Adipocyte (in vitro differentiated cells): ENCODE results near the gene MAP3K19.

Source experiments
- DNase-seq: peaks from one replicate; pipeline ENCODE4 v3.0.0-alpha.2; 2015; ENCODE audit warnings: low read depth
- H3K27me3 ChIP-seq: replicated peaks from 2 replicates; pipeline ENCODE4 v1.7.0; 2013; ENCODE audit warnings: mild to moderate bottlenecking, low read length, moderate library complexity; ENCODE audit not compliant: control insufficient read depth, insufficient read depth
- H3K36me3 ChIP-seq: 2 replicates; pipeline ENCODE4 v1.7.0; 2013; ENCODE audit warnings: low read length, mild to moderate bottlenecking, moderate library complexity; ENCODE audit not compliant: control insufficient read depth, insufficient read depth, severe bottlenecking
- H3K4me1 ChIP-seq: 2 replicates; pipeline ENCODE4 v1.7.0; 2013; ENCODE audit warnings: mild to moderate bottlenecking, low read length, moderate library complexity; ENCODE audit not compliant: control insufficient read depth, insufficient read depth
- H3K4me3 ChIP-seq: 2 replicates; pipeline ENCODE4 v1.7.0; 2013; ENCODE audit warnings: mild to moderate bottlenecking, low read length, moderate library complexity
- H3K9ac ChIP-seq: 2 replicates; pipeline ENCODE4 v1.7.0; 2013; ENCODE audit warnings: mild to moderate bottlenecking, low read length, moderate library complexity
- H3K9me3 ChIP-seq: 2 replicates; pipeline ENCODE4 v1.7.0; 2013; ENCODE audit warnings: mild to moderate bottlenecking, low read length, moderate library complexity; ENCODE audit not compliant: control insufficient read depth

MAP3K19 gene

GRCh38 chr2:135074216-135074615 is 27.0 kb upstream of the MAP3K19 start:
- Histone ChIP-seq H3K9me3 (peaks cover 15% of the 10 kb centered on the region), H3K36me3 (peaks cover 11% of the 10 kb centered on the region), H3K4me3 (no peak overlapping the region), H3K4me1 (peaks cover 10% of the 10 kb centered on the region), H3K27me3 (no peaks in the 10 kb centered on the region), H3K9ac (no peak overlapping the region)
- no peak for DNase-seq

GRCh38 chr2:135072125-135072997 is 25.1 kb upstream of the MAP3K19 start:
- no peak for DNase-seq

GRCh38 chr2:135066710-135067109 is 19.5 kb upstream of the MAP3K19 start:
- no peak for DNase-seq
- Histone ChIP-seq H3K9ac (no peak overlapping the region), H3K4me1 (peaks cover 37% of the 10 kb centered on the region), H3K36me3 (peaks cover 17% of the 10 kb centered on the region), H3K9me3 (peaks cover 3% of the 10 kb centered on the region), H3K27me3 (no peaks in the 10 kb centered on the region), H3K4me3 (peak overlapping the region; percentile 29)

More at GRCh38 chr2:135072125-135072997, 25.1 kb upstream of the MAP3K19 start:
- H3K9ac ChIP-seq, result no peak overlapping the region
- peaks cover 15% of the 10 kb centered on the region for H3K9me3 ChIP-seq
- peaks cover 17% of the 10 kb centered on the region for H3K4me1 ChIP-seq
- no peak overlapping the region for H3K4me3 ChIP-seq
- peaks cover 11% of the 10 kb centered on the region for H3K36me3 ChIP-seq
- no peaks in the 10 kb centered on the region for H3K27me3 ChIP-seq

- peaks cover 27% of the 10 kb centered on the region for H3K4me1 ChIP-seq
- no peaks in the 10 kb centered on the region for H3K9me3 ChIP-seq
- H3K36me3 ChIP-seq, result peaks cover 38% of the 10 kb centered on the region
- no peaks in the 10 kb centered on the region for H3K27me3 ChIP-seq
- H3K4me3 ChIP-seq, result no peak overlapping the region
- DNase-seq, result no peak
- H3K9ac ChIP-seq, result no peak overlapping the region
Observed at GRCh38 chr2:135064149-135064548, 16.9 kb upstream of the MAP3K19 start.

- Histone ChIP-seq H3K9ac (no peak overlapping the region), H3K36me3 (peaks cover 44% of the 10 kb centered on the region), H3K27me3 (no peaks in the 10 kb centered on the region), H3K9me3 (no peaks in the 10 kb centered on the region), H3K4me3 (no peak overlapping the region), H3K4me1 (peaks cover 22% of the 10 kb centered on the region)
- DNase-seq, result peak; percentile 40
Observed at GRCh38 chr2:135063210-135063609, 16.0 kb upstream of the MAP3K19 start.

GRCh38 chr2:135059577-135059976 is 12.3 kb upstream of the MAP3K19 start:
- H3K4me3 ChIP-seq, result no peak overlapping the region
- peaks cover 21% of the 10 kb centered on the region for H3K4me1 ChIP-seq
- no peak overlapping the region for H3K9ac ChIP-seq
- H3K9me3 ChIP-seq, result no peaks in the 10 kb centered on the region
- H3K36me3 ChIP-seq, result peaks cover 52% of the 10 kb centered on the region
- H3K27me3 ChIP-seq, result no peaks in the 10 kb centered on the region
- no peak for DNase-seq

GRCh38 chr2:135056790-135057189 is 9.5 kb upstream of the MAP3K19 start:
- H3K36me3 ChIP-seq, result peaks cover 39% of the 10 kb centered on the region
- H3K9ac ChIP-seq, result no peak overlapping the region
- DNase-seq, result peak; percentile 62
- H3K4me1 ChIP-seq, result peaks cover 25% of the 10 kb centered on the region
- H3K4me3 ChIP-seq, result no peak overlapping the region
- no peaks in the 10 kb centered on the region for H3K9me3 ChIP-seq
- no peaks in the 10 kb centered on the region for H3K27me3 ChIP-seq

- peak; percentile 80 for DNase-seq
- peak overlapping the region; percentile 100 for H3K4me3 ChIP-seq
- peak overlapping the region; percentile 19 for H3K9ac ChIP-seq
- peaks cover 24% of the 10 kb centered on the region for H3K36me3 ChIP-seq
- H3K4me1 ChIP-seq, result peaks cover 25% of the 10 kb centered on the region
- H3K9me3 ChIP-seq, result no peaks in the 10 kb centered on the region
- no peaks in the 10 kb centered on the region for H3K27me3 ChIP-seq
Observed at GRCh38 chr2:135055182-135055786, 8.0 kb upstream of the MAP3K19 start.

- H3K9me3 ChIP-seq, result no peaks in the 10 kb centered on the region
- no peaks in the 10 kb centered on the region for H3K27me3 ChIP-seq
- H3K9ac ChIP-seq, result peak overlapping the region; percentile 100
- peak; percentile 34 for DNase-seq
- peaks cover 6% of the 10 kb centered on the region for H3K36me3 ChIP-seq
- H3K4me3 ChIP-seq, result peak overlapping the region; percentile 100
- H3K4me1 ChIP-seq, result peaks cover 25% of the 10 kb centered on the region
Observed at GRCh38 chr2:135052997-135053474, 5.8 kb upstream of the MAP3K19 start.

GRCh38 chr2:135052042-135052876 is 5.0 kb upstream of the MAP3K19 start, which contains the start of gene RAB3GAP1:
Gene RAB3GAP1 (plus strand): TSS chr2:135052292. CDS start chr2:135052308, 16 bp downstream.
- DNase-seq, result peak; percentile 93
- Histone ChIP-seq H3K4me3 (peak within 1 kb of the TSS; percentile 100), H3K27me3 (no peaks in the 10 kb centered on the region), H3K9ac (peak within 1 kb of the TSS; percentile 100), H3K9me3 (no peaks in the 10 kb centered on the region), H3K4me1 (peaks cover 25% of the 10 kb centered on the region), H3K36me3 (peaks cover 4% of the 10 kb centered on the region)

GRCh38 chr2:135050684-135051083 is 3.4 kb upstream of the MAP3K19 start:
- Histone ChIP-seq H3K9me3 (no peaks in the 10 kb centered on the region), H3K36me3 (no peaks in the 10 kb centered on the region), H3K9ac (no peak overlapping the region), H3K27me3 (peaks cover 4% of the 10 kb centered on the region), H3K4me3 (no peak overlapping the region), H3K4me1 (peaks cover 15% of the 10 kb centered on the region)
- DNase-seq, result no peak
